Raji (cell line): ENCODE results near the gene CETN1.

Experiments
- POLR2A ChIP-seq: IDR thresholded peaks from 2 replicates; pipeline ENCODE4 v1.6.1; 2011; ENCODE audit warnings: low read depth, low read length, control low read depth; ENCODE audit not compliant: insufficient read depth

The CETN1 gene

GRCh38 chr18:604771-605170 lies 24.6 kb downstream of the CETN1 start:
- TF ChIP-seq POLR2A: no peak

DNA sequence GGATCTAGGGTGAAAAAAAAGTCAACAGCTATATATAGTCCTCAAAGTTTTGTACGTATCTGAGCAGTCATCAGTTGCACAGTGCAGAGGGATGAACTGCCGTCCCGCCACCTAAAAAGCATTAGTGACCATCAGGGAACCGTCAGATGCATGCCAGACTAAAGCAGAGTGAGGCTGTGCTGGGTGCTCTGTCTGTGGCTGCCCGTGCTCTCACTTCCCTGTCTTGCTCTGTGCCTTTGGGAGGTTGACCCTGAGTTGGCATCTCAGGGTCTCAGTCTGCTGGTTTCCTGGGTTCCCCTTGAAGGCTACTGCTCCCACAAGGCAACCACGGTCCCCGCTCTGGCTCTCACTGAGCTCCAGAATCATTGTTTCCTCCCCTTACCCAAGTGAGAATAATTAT lies 27.8 kb downstream of the CETN1 start:
- no peak for TF ChIP-seq POLR2A

- TF ChIP-seq POLR2A: no peak
Observed at GRCh38 chr18:610214-610928, 30.2 kb downstream of the CETN1 start.

DNA sequence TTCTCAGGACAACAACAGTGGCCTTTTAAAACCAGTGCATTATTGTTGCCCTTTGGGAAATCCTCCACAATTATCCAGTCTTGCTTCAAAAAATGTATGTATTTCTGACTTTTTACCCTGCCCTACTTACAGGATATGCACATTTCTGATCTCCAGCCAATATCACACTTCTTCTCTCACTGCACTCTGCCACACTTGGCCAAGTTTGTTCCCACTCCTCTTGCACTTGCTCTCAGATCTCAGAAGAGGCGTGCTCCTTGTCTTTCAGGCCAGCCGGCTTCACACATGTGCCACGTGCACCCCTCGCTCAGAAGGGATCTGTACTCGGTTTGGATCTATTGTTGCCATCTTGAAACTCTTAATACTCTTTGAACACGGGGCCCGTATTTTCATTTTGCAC lies 32.0 kb downstream of the CETN1 start:
- no peak for TF ChIP-seq POLR2A

DNA sequence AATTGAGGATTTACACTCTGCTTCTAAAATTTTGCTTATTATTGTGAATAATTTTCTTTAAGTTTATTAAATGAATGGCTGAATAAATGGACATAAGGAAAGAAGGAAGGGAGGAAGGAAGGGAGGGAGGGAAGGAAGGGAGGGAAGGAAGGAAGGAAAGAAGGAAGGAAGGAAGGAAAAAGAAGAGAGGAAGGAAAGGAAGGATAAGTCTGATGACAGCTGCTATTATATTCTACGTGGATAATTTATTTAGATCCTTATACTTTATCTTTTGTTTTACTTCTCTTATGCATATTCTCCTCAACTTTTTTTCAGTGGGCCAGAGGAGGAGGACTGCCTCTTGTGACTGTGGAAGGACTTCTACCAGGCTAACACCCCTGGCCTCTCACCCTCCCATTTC lies 34.0 kb downstream of the CETN1 start:
- no peak for TF ChIP-seq POLR2A

DNA sequence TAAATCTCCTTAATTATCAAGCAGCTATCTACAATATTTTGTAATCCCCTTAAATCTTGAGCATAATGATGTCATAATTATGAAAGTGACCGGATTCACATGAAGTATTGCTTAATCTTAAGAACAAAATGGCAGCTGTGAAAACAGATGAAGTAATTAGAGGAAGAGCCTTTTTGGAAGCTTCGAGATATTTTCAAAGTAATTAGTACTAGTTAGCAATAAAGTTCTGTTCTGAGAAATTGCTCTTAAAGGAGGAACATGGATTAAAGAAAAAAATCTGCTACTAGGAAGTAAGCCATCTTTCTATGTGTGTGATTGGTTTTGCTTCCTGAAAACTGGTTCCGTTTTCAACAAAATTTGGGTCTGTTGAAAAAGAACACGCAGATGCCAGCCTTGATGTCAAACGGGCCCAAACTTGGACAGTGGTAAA lies 34.9 kb downstream of the CETN1 start:
- no peak for TF ChIP-seq POLR2A

GRCh38 chr18:615773-616172 lies 35.6 kb downstream of the CETN1 start:
- TF ChIP-seq POLR2A: no peak

DNA sequence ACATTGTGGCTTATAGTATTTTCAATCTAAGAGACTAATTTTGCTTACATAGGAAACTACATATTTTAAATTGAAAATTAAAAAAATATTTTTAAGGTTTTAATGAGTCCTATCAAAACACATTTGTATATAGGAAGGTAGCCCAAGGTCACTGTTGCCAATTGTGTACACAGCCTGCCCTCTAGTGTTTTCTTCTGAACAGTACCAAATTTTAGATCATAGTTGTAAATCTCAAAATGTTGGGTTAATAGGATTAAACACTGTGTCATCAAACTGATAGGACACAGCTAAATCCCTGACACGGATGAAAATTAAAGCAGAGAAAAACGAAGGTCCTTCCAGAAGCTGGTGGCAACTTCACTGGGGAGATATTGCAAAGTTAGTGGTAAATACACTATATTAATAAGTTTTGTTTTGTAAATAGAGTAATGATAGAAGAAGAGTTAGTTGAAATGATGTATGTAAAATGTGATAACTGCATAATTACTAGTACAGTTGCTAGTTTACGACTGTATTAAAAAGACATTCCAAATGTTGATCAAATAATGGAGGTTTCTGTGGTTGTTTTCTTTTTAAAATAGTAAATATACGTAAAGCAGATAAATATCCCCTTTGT lies 36.3 kb downstream of the CETN1 start:
- TF ChIP-seq POLR2A: no peak

DNA sequence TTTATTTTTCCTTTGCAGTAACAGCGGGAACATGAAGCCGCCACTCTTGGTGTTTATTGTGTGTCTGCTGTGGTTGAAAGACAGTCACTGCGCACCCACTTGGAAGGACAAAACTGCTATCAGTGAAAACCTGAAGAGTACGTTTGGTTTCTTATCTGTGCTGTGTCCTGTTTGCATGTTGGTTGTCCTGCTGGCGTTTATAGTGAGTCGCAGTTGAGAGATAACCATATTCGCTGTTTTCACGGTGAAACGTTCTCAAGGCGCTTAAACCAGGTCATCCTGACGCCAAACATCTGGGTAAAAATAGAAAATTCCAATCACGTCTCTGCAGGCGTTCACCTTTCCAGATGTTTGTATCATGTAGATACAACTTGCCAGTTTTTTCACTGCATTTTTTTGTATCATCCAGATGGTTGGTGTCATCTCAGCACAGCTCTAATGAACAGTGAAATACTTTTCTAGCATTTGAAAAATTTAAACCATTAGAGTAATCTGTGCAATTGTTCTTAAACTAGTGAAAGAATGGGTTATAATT lies 37.9 kb downstream of the CETN1 start:
- no peak for TF ChIP-seq POLR2A

GRCh38 chr18:618618-619017 lies 38.4 kb downstream of the CETN1 start:
- TF ChIP-seq POLR2A: no peak

DNA sequence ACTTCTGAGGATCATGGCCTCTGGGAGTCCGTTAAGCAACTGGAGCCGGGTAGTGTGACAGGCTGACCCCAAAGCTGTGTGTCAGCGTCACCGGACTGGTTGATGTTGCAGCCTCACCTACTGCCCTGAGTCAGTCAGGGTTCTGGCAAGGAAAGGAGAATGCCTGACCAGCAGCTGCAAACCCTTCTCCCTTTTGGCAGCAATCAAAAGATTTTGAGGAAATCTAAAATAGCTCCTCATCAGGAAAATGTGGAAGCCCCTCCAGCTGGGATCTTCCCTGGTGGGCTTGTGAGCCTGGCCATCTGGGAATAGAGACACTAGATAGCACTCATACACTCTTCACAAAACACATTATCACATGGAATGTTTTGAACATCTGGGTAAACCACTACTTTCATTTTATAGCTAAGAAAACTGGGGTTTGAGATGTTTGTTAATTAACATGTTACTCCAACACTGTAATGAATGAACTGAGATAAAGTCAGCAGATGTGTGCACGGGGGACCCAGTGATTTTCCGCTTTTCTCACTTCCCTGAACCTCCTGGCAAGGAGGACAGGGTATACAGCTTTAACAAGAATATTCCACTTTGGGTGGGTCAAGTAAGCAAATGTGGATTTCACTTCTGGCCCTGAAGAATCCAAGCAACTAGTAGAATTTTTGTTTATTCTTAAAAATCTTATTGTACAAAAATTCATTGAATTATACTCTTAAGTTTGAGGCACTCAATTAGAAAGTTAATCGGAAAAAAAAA lies 41.3 kb downstream of the CETN1 start:
- TF ChIP-seq POLR2A: no peak

- no peak for TF ChIP-seq POLR2A
Observed at GRCh38 chr18:622289-622688, 42.1 kb downstream of the CETN1 start.

DNA sequence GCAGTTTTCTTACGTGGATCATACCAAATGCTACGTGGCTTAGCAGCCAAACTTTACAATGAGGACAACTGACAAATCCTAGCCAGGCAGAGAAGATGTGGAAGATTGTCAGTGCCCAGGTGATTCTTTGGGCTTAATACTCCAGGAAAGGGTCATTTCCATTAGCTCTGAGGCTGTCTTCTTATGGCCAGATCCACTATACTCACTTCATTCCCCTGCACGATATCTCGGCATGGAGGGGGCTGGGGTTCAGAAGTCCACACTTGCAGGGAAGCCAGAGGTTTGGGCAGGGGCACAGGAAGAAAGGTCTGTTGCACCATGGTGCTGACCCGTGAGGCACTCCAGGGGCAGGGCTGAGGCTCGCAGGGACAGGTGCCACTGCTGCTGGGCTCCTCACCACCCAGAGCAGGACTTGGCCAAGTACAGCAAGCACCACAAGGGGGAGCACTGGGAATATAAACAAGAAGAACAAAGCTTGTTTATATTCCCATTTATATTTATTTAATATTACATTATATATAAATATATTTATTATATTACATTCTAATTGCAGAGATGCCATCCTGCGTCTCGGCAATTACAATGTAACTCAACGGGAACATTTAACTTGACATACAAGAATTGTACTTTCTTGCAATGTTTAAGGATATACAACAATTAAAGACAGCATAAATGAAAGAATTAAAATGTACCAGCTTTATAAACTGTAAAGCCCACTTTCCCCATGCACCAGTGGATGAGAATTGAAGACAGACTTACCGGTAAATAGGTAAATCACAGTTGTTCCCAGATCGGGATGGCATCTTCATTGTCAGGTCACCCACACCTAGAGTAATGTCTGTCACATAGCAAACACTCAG lies 43.8 kb downstream of the CETN1 start:
- no peak for TF ChIP-seq POLR2A

GRCh38 chr18:627231-627630 lies 47.1 kb downstream of the CETN1 start:
- no peak for TF ChIP-seq POLR2A

DNA sequence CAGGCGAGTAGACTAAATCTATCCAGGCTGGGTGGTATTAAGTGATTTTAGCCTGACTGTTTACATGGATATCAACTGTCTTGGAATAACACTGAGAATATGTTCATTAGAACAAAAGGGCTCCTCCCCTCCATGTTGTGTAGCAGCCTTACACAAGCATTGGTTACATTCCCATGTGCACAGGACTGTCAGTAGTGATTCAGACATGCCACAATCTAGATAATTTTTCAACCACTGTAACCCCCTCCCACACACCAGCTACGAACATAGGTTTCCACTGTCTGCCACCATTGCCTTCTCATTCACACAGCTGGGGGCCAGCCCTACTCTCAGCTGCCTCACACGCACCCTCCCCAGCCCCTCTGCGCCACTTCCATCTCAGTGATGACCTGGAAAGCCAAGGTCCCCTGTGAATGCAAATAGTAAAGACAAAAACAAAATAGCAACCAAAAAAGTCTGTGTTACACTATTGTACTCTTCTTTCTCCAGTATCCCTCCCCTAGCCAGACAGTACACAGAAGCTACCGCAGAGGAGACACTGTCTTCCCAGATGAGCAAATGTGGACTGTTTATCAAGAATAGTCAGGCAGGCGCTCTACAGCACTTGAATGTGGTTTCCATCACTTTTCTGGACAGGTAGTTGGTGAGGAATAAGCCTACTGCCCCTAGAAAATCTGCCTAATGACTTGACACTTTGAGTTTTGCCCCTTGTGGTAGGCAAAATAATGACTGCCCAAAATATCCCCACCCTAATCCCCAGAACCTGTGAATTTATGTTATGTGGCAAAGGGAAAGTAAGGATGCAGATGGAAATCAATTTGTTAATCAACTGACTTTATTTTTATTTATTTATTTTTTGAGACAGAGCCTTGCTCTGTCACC lies 49.3 kb downstream of the CETN1 start:
- no peak for TF ChIP-seq POLR2A

- TF ChIP-seq POLR2A: no peak
Observed at GRCh38 chr18:631560-631959, 51.4 kb downstream of the CETN1 start.
